ENCODE data around the gene TMOD2.

The TMOD2 gene

DNA sequence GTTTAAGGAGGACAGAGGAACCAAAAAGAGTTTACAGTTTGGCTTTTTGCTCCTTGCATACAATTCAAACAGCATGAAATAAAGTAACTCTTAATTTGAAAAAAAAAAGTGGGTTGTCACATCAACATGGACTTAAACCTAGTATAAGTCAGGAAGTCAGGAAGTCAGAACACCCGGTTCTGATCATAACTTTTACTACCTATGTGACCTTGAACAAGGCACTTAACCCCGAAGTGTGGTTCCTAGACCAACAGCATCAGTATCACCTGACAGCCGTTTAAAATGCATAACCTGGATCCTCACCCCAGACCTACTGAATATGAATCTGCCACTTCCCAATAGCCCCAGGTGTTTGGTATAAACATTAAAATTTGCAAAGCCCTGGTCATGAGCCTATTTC is 32.7 kb upstream of the TMOD2 start:
- no peak overlapping the region for H2AFZ ChIP-seq (ENCODE audit: low read length)
- peaks cover 36% of the 10 kb centered on the region for H3K36me3 ChIP-seq (ENCODE audit: insufficient read depth, low read length)
- H3K9me3 ChIP-seq (ENCODE audit: insufficient read depth, low read depth, low read length), result no peaks in the 10 kb centered on the region
- no peaks in the 10 kb centered on the region for H3F3A ChIP-seq (ENCODE audit: low read depth)
- TF ChIP-seq CTCF (conservative IDR thresholded peaks at IDR 0.05; ENCODE audit: low read length), result no peak
- TF ChIP-seq EZH2phosphoT487 (IDR thresholded peaks at IDR 0.05; ENCODE audit: borderline replicate concordance), result no peak
- H3K9me2 ChIP-seq (replicated peaks; ENCODE audit: low read depth, low read length), result no peaks in the 10 kb centered on the region
- no peaks in the 10 kb centered on the region for H3K27me3 ChIP-seq (ENCODE audit: insufficient read depth, low read length, poor library complexity, severe bottlenecking)
- H3K4me2 ChIP-seq (ENCODE audit: low read depth, low read length, poor library complexity, severe bottlenecking), result no peak overlapping the region
- peaks cover 3% of the 10 kb centered on the region for H4K20me1 ChIP-seq (ENCODE audit: insufficient read depth, low read length, poor library complexity, severe bottlenecking)
- no peaks in the 10 kb centered on the region for H3K4me1 ChIP-seq (ENCODE audit: insufficient read depth, low read length, poor library complexity, severe bottlenecking)
- H3K9ac ChIP-seq (ENCODE audit: low read depth, low read length, poor library complexity, severe bottlenecking), result no peak overlapping the region
- H3K79me2 ChIP-seq (ENCODE audit: insufficient read depth, low read length), result no peaks in the 10 kb centered on the region
- no peak overlapping the region for H3K4me3 ChIP-seq (ENCODE audit: low read length, poor library complexity, severe bottlenecking)

GRCh38 chr15:51720201-51720995 is 31.0 kb upstream of the TMOD2 start:
- Histone ChIP-seq H3K27me3 (ENCODE audit: insufficient read depth, low read length, poor library complexity, severe bottlenecking) (no peaks in the 10 kb centered on the region), H3K4me1 (ENCODE audit: insufficient read depth, low read length, poor library complexity, severe bottlenecking) (peaks cover 13% of the 10 kb centered on the region), H3K4me2 (ENCODE audit: low read depth, low read length, poor library complexity, severe bottlenecking) (no peak overlapping the region), H3K9me2 (replicated peaks; ENCODE audit: low read depth, low read length) (no peaks in the 10 kb centered on the region), H3K79me2 (ENCODE audit: insufficient read depth, low read length) (peaks cover 7% of the 10 kb centered on the region), H3K9ac (ENCODE audit: low read depth, low read length, poor library complexity, severe bottlenecking) (no peak overlapping the region), H3K9me3 (ENCODE audit: insufficient read depth, low read depth, low read length) (no peaks in the 10 kb centered on the region), H3K36me3 (ENCODE audit: insufficient read depth, low read length) (peaks cover 42% of the 10 kb centered on the region), H4K20me1 (ENCODE audit: insufficient read depth, low read length, poor library complexity, severe bottlenecking) (peaks cover 14% of the 10 kb centered on the region), H2AFZ (ENCODE audit: low read length) (no peak overlapping the region), H3K4me3 (ENCODE audit: low read length, poor library complexity, severe bottlenecking) (no peak overlapping the region), H3F3A (ENCODE audit: low read depth) (peaks cover 2% of the 10 kb centered on the region; the same call in 1 of the 2 replicates)
- TF ChIP-seq CTCF (conservative IDR thresholded peaks at IDR 0.05; ENCODE audit: low read length) (no peak), EZH2phosphoT487 (IDR thresholded peaks at IDR 0.05; ENCODE audit: borderline replicate concordance) (no peak)

- H3K36me3 ChIP-seq (ENCODE audit: insufficient read depth, low read length), result peaks cover 42% of the 10 kb centered on the region
- peaks cover 2% of the 10 kb centered on the region; the same call in 1 of the 2 replicates for H3F3A ChIP-seq (ENCODE audit: low read depth)
- no peaks in the 10 kb centered on the region for H3K9me2 ChIP-seq (replicated peaks; ENCODE audit: low read depth, low read length)
- H3K4me1 ChIP-seq (ENCODE audit: insufficient read depth, low read length, poor library complexity, severe bottlenecking), result peaks cover 14% of the 10 kb centered on the region
- H3K4me2 ChIP-seq (ENCODE audit: low read depth, low read length, poor library complexity, severe bottlenecking), result no peak overlapping the region
- H2AFZ ChIP-seq (ENCODE audit: low read length), result no peak overlapping the region
- H3K27me3 ChIP-seq (ENCODE audit: insufficient read depth, low read length, poor library complexity, severe bottlenecking), result no peaks in the 10 kb centered on the region
- no peaks in the 10 kb centered on the region for H3K9me3 ChIP-seq (ENCODE audit: insufficient read depth, low read depth, low read length)
- H3K79me2 ChIP-seq (ENCODE audit: insufficient read depth, low read length), result peaks cover 10% of the 10 kb centered on the region
- TF ChIP-seq EZH2phosphoT487 (IDR thresholded peaks at IDR 0.05; ENCODE audit: borderline replicate concordance), result no peak
- TF ChIP-seq CTCF (conservative IDR thresholded peaks at IDR 0.05; ENCODE audit: low read length), result no peak
- no peak overlapping the region for H3K4me3 ChIP-seq (ENCODE audit: low read length, poor library complexity, severe bottlenecking)
- no peak overlapping the region for H3K9ac ChIP-seq (ENCODE audit: low read depth, low read length, poor library complexity, severe bottlenecking)
- H4K20me1 ChIP-seq (ENCODE audit: insufficient read depth, low read length, poor library complexity, severe bottlenecking), result peaks cover 15% of the 10 kb centered on the region
These were observed 30.0 kb upstream of the TMOD2 start for GRCh38 chr15:51721199-51721960.

Data from Loucy (cell line).